RWPE1 (cell line): ENCODE results near the gene MRPL44.
A peak's percentile ranks its signal among the peaks of the same experiment; 100 is the strongest.

Experiments used
- CTCF ChIA-PET: fragments of 350-600 bp; sonication (Branson Sonifier 250); formaldehyde crosslinking; extraction: SDS; loops from one replicate; lab custom pipeline; 2021; lab: Yijun Ruan, JAX
- POLR2A ChIA-PET: fragments of 400-600 bp; formaldehyde crosslinking; extraction: SDS; loops from one replicate; lab custom pipeline; 2020; ENCODE audit warnings: antibody characterized with exemption; ENCODE audit not compliant: low non-redundant PET; lab: Yijun Ruan, JAX
- DNase-seq: peaks from one replicate; pipeline ENCODE4 v3.0.0; 2012; ENCODE audit warnings: low spot score
- H3K27ac ChIP-seq: fragments of 450-650 bp; 2 replicates; pipeline ENCODE4 v1.5.1; 2017
- CTCF ChIP-seq: fragments of 450-650 bp; conservative IDR thresholded peaks from 2 replicates; pipeline ENCODE4 v1.5.1; 2017; ENCODE audit warnings: low read depth, mild to moderate bottlenecking

MRPL44 gene

GRCh38 chr2:223981241-223981640, 24.0 kb downstream of the MRPL44 start:
- CTCF ChIA-PET: interaction anchor here (0.7 to 1.5 kb wide), 2 partner anchors 11 to 303 kb away, joined by 3 to 6 read pairs; no protein-coding TSS in a partner anchor
- no peak overlapping the region for H3K27ac ChIP-seq
- no peak for TF ChIP-seq CTCF
- DNase-seq: no peak
- POLR2A ChIA-PET: no interaction called here

- ChIA-PET CTCF (interaction anchor here (0.5 to 1.9 kb wide), 3 partner anchors 12 to 400 kb away, joined by 3 to 9 read pairs (median 4); no protein-coding TSS in a partner anchor), POLR2A (no interaction called here)
- TF ChIP-seq CTCF: no peak
- DNase-seq: no peak
- peak overlapping the region; percentile 30; the same call in 1 of the 2 replicates for H3K27ac ChIP-seq
Observed at GRCh38 chr2:223989206-223989855, 32.1 kb downstream of the MRPL44 start.

- peak overlapping the region; percentile 30; the same call in 1 of the 2 replicates for H3K27ac ChIP-seq
- DNase-seq: no peak
- no peak for TF ChIP-seq CTCF
- ChIA-PET POLR2A (no interaction called here), CTCF (interaction anchor here (0.7 to 1.9 kb wide), 3 partner anchors 12 to 294 kb away, joined by 3 to 9 read pairs (median 5); no protein-coding TSS in a partner anchor)
Observed at GRCh38 chr2:223989856-223990232, 32.6 kb downstream of the MRPL44 start.

- TF ChIP-seq CTCF: no peak
- ChIA-PET POLR2A (no interaction called here), CTCF (interaction anchor here (0.6 to 5.4 kb wide), 2 partner anchors 53 to 293 kb away, joined by 5 to 87 read pairs; no protein-coding TSS in a partner anchor)
- H3K27ac ChIP-seq: no peak overlapping the region
- DNase-seq: no peak
Observed at GRCh38 chr2:223991611-223992010, 34.3 kb downstream of the MRPL44 start.

GRCh38 chr2:223993634-223994232, 36.5 kb downstream of the MRPL44 start:
- peak; percentile 62 for DNase-seq
- ChIA-PET POLR2A (no interaction called here), CTCF (interaction anchor here (0.6 to 5.4 kb wide), 17 partner anchors 9 to 367 kb away, joined by 3 to 87 read pairs (median 3); no protein-coding TSS in a partner anchor)
- H3K27ac ChIP-seq: no peak overlapping the region
- TF ChIP-seq CTCF: peak; percentile 75

GRCh38 chr2:223994562-223995162, 37.4 kb downstream of the MRPL44 start:
- ChIA-PET POLR2A (no interaction called here), CTCF (interaction anchor here (1.2 to 5.4 kb wide), 4 partner anchors 10 to 293 kb away, joined by 3 to 87 read pairs (median 7); no protein-coding TSS in a partner anchor)
- TF ChIP-seq CTCF: no peak
- no peak for DNase-seq
- H3K27ac ChIP-seq: peak overlapping the region; percentile 70
